SK-N-SH (cell line): ENCODE measurements around the gene CYP8B1. TPM values are rescaled to one million over a fixed set of nuclear protein-coding genes. Genes with fewer than 3 reads are reported as not detected.
A peak's percentile ranks its signal among the peaks of the same experiment; 100 is the strongest.

Source experiments
- CTCF ChIA-PET: fragments of 300-600, 350-600 bp; formaldehyde crosslinking; extraction: SDS; loops from one replicate; lab custom pipeline; 2021; lab: Yijun Ruan, JAX
- POLR2A ChIA-PET: fragments of 350-600 bp; sonication (Branson Sonifier 250); formaldehyde crosslinking; extraction: SDS; loops from one replicate; lab custom pipeline; 2020; ENCODE audit warnings: antibody characterized with exemption, inconsistent platforms; lab: Yijun Ruan, JAX
- DNase-seq: peaks from one replicate; pipeline ENCODE4 v3.0.0; 2012
- H2AFZ ChIP-seq: fragments of 200-600 bp; sonication (generic); 2 replicates; pipeline ENCODE4 v1.8.1; 2016; ENCODE audit warnings: antibody characterized with exemption, mild to moderate bottlenecking, low read depth
- H3F3A ChIP-seq: fragments of 200-600 bp; sonication (generic); replicated peaks from 2 replicates; pipeline ENCODE3; 2016; ENCODE audit warnings: antibody characterized with exemption, mild to moderate bottlenecking; ENCODE audit not compliant: insufficient read depth
- H3K27ac ChIP-seq, 2 experiments: fragments of 200-500 bp in 1 of 2; fragments of 200-600 bp in 1 of 2; sonication (Bioruptor generic) in 1 of 2; sonication (generic), shearing (Covaris generic) in 1 of 2; 2 replicates each; pipeline versions ENCODE4 v1.5.1 to v1.6.1; 2014 to 2016; ENCODE audit warnings: low read depth in 2 of 2, inconsistent platforms in 1 of 2, low read length in 1 of 2, mild to moderate bottlenecking in 1 of 2, mixed read lengths in 1 of 2
- H3K27me3 ChIP-seq: fragments of 200-600 bp; sonication (generic), shearing (Covaris generic); 2 replicates; pipeline ENCODE4 v1.6.1; 2016; ENCODE audit warnings: mixed run types; ENCODE audit not compliant: insufficient read depth
- H3K36me3 ChIP-seq, 2 experiments: fragments of 200-500 bp in 1 of 2; fragments of 200-600 bp in 1 of 2; sonication (Bioruptor generic) in 1 of 2; sonication (generic) in 1 of 2; replicated peaks in 1 of 2; 2 replicates each; pipeline versions ENCODE3 to v1.5.1; 2014 to 2016; ENCODE audit warnings: low read length in 1 of 2, mild to moderate bottlenecking in 1 of 2; ENCODE audit not compliant: insufficient read depth in 2 of 2, control insufficient read depth in 1 of 2
- H3K4me1 ChIP-seq, 2 experiments: fragments of 200-500 bp in 1 of 2; fragments of 200-600 bp in 1 of 2; sonication (Bioruptor generic) in 1 of 2; sonication (generic), shearing (Covaris generic) in 1 of 2; 2 replicates each; pipeline versions ENCODE4 v1.5.1 to v1.6.1; 2014 to 2016; ENCODE audit warnings: low read depth in 1 of 2, low read length in 1 of 2, mixed run types in 1 of 2; ENCODE audit not compliant: insufficient read depth in 2 of 2, control insufficient read depth in 1 of 2
- H3K4me2 ChIP-seq: fragments of 200-600 bp; sonication (generic), shearing (Covaris generic); 2 replicates; pipeline ENCODE4 v1.6.1; 2017; ENCODE audit warnings: mixed run types
- H3K4me3 ChIP-seq, 2 experiments: fragments of 200-500 bp in 1 of 2; fragments of 200-600 bp in 1 of 2; sonication (Bioruptor generic) in 1 of 2; sonication (generic), shearing (Covaris generic) in 1 of 2; 2 replicates each; pipeline versions ENCODE4 v1.5.1 to v1.8.1; 2014 to 2016; ENCODE audit warnings: low read depth in 2 of 2, inconsistent platforms in 1 of 2, low read length in 1 of 2, mild to moderate bottlenecking in 1 of 2, mixed read lengths in 1 of 2, moderate library complexity in 1 of 2
- H3K79me2 ChIP-seq: fragments of 200-600 bp; sonication (generic); 2 replicates; pipeline ENCODE4 v1.8.1; 2017; ENCODE audit warnings: mild to moderate bottlenecking; ENCODE audit not compliant: insufficient read depth
- H3K9ac ChIP-seq: fragments of 200-600 bp; sonication (generic); 2 replicates; pipeline ENCODE4 v1.6.1; 2017; ENCODE audit warnings: mixed run types
- H3K9me2 ChIP-seq: fragments of 200-600 bp; sonication (generic); 2 replicates; pipeline ENCODE4 v1.6.1; 2017; ENCODE audit warnings: mixed run types
- H3K9me3 ChIP-seq: fragments of 200-600 bp; sonication (generic); 2 replicates; pipeline ENCODE4 v1.6.1; 2017; ENCODE audit warnings: mixed run types, mild to moderate bottlenecking, moderate library complexity
- H4K20me1 ChIP-seq: fragments of 200-600 bp; sonication (generic); 2 replicates; pipeline ENCODE4 v1.6.1; 2017; ENCODE audit warnings: mild to moderate bottlenecking, mixed run types; ENCODE audit not compliant: insufficient read depth
- CHD2 ChIP-seq: fragments of 150-350 bp; IDR thresholded peaks from 2 replicates; pipeline ENCODE4 v1.6.1; 2018; ENCODE audit warnings: low read length; ENCODE audit not compliant: partially characterized antibody
- FOSL2 ChIP-seq: IDR thresholded peaks from 2 replicates; pipeline ENCODE4 v1.4.0; 2012; ENCODE audit warnings: low read depth, mild to moderate bottlenecking, moderate library complexity, borderline replicate concordance
- FOXM1 ChIP-seq: IDR thresholded peaks from 2 replicates; pipeline ENCODE4 v1.4.0; 2012; ENCODE audit warnings: low read depth, mild to moderate bottlenecking
- GABPA ChIP-seq: IDR thresholded peaks from 2 replicates; pipeline ENCODE4 v1.4.0; 2012; ENCODE audit warnings: low read depth, mild to moderate bottlenecking
- MEF2A ChIP-seq: IDR thresholded peaks from 2 replicates; pipeline ENCODE4 v1.4.0; 2012; ENCODE audit warnings: low read depth, borderline replicate concordance
- NFIC ChIP-seq: IDR thresholded peaks from 2 replicates; pipeline ENCODE4 v1.4.0; 2012; ENCODE audit warnings: borderline replicate concordance
- NRF1 ChIP-seq: IDR thresholded peaks from 2 replicates; pipeline ENCODE4 v1.6.1; 2012; ENCODE audit warnings: low read depth, mild to moderate bottlenecking, low read length
- POLR2AphosphoS5 ChIP-seq: IDR thresholded peaks from 2 replicates; pipeline ENCODE4 v1.6.1; 2012; ENCODE audit warnings: low read depth, low read length
- SIN3A ChIP-seq: IDR thresholded peaks from 2 replicates; pipeline ENCODE4 v1.6.1; 2012; ENCODE audit warnings: low read depth, mild to moderate bottlenecking, low read length, moderate library complexity, borderline replicate concordance
- TCF12 ChIP-seq: IDR thresholded peaks from 2 replicates; pipeline ENCODE4 v1.4.0; 2012
- TEAD4 ChIP-seq: IDR thresholded peaks from 2 replicates; pipeline ENCODE4 v1.4.0; 2012; ENCODE audit warnings: mild to moderate bottlenecking, borderline replicate concordance; ENCODE audit not compliant: insufficient read depth
- YY1 ChIP-seq: IDR thresholded peaks from 2 replicates; pipeline ENCODE4 v1.4.0; 2012; ENCODE audit warnings: low read depth, mild to moderate bottlenecking
- WGBS: methylation state at CpG from one replicate; pipeline ENCODE4 v1.1.6; 2017; ENCODE audit warnings: low lambda C conversion rate; 5-methylcytosine and 5-hydroxymethylcytosine counted together
- polyA plus RNA-seq, 3 experiments: library from polyadenylated mRNA; depleted of rRNA; stranded (reverse); fragments of >200 nt; gene quantifications; 2 replicates each; pipeline ENCODE4 v1.2.3, GENCODE V29; 2012
- TF ChIP-seq, protein P1 (sequence below): fragments of 150-350 bp; IDR thresholded peaks from 2 replicates; pipeline ENCODE4 v1.6.1; 2016; ENCODE audit warnings: mild to moderate bottlenecking, low read depth, low read length
- TF ChIP-seq, protein P2 (sequence below): fragments of 150-350 bp; IDR thresholded peaks from 2 replicates; pipeline ENCODE4 v1.6.1; 2017; ENCODE audit warnings: antibody characterized with exemption, low read length, low read depth, borderline replicate concordance
- TF ChIP-seq, protein P3 (sequence below): IDR thresholded peaks from 2 replicates; pipeline ENCODE4; 2012
- TF ChIP-seq, protein P4 (sequence below): IDR thresholded peaks from 2 replicates; pipeline ENCODE4 v1.4.0; 2012; ENCODE audit warnings: low read depth, borderline replicate concordance

CYP8B1 gene
- polyA plus RNA-seq, 1 of the 3 experiments (the other 2 are of a cell fraction), result not detected

- TF ChIP-seq NRF1 (no peak), TEAD4 (no peak)
- TF ChIP-seq, protein P1, sequence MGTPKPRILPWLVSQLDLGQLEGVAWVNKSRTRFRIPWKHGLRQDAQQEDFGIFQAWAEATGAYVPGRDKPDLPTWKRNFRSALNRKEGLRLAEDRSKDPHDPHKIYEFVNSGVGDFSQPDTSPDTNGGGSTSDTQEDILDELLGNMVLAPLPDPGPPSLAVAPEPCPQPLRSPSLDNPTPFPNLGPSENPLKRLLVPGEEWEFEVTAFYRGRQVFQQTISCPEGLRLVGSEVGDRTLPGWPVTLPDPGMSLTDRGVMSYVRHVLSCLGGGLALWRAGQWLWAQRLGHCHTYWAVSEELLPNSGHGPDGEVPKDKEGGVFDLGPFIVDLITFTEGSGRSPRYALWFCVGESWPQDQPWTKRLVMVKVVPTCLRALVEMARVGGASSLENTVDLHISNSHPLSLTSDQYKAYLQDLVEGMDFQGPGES, result no peak
These were observed 2.3 kb downstream of the CYP8B1 start (continued) for GRCh38 chr3:42873221-42873982.

DNA sequence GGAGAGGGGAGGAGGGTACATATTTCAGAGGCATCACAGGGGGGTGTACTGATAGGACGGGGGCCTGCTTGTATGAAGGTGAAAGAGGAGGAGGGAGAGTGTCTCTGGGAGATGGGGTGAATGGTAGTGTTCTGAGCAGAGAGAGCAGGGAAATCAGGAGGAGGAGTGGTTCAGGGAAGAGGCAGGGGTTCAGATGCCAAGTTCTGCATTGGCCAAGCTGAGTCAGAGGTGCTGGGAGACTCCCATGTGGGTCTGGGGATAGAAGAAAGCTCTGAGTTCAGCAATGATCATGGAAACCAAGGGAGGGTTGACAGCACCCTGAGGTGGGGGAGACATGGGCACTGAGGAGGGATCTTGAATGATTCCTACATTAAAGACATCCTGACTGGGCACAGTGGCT is 3.0 kb downstream of the CYP8B1 start:
- no peaks in the 10 kb centered on the region for H3K9me2 ChIP-seq
- WGBS, result 56% methylated on average over 1 of the region's 1 CpG
- no peaks in the 10 kb centered on the region for H4K20me1 ChIP-seq
- ChIA-PET POLR2A (no interaction called here), CTCF (interaction anchor here (0.6 to 8.2 kb wide), 6 partner anchors 9 to 397 kb away, joined by 3 to 42 read pairs (median 8); no protein-coding TSS in a partner anchor)
- peaks cover 0 to 22% of the 10 kb centered on the region in 2 experiments; a peak in 1 of 4 replicates for H3K4me1 ChIP-seq
- no peaks in the 10 kb centered on the region for H3K79me2 ChIP-seq
- H3K27ac ChIP-seq, result peak overlapping the region in 1 of 2 experiments; percentile 92; a peak in 2 of 4 replicates
- no peak for TF ChIP-seq YY1
- TF ChIP-seq FOSL2, result no peak
- no peak for TF ChIP-seq FOXM1
- TF ChIP-seq POLR2AphosphoS5, result no peak
- no peak overlapping the region for H2AFZ ChIP-seq
- H3K9me3 ChIP-seq, result no peaks in the 10 kb centered on the region
- H3K27me3 ChIP-seq, result peaks cover 19% of the 10 kb centered on the region; the same call in 1 of the 2 replicates
- no peaks in the 10 kb centered on the region for H3F3A ChIP-seq
- no peak overlapping the region for H3K4me2 ChIP-seq
- DNase-seq, result peak; percentile 19
- H3K9ac ChIP-seq, result no peak overlapping the region
- H3K4me3 ChIP-seq, result no peak overlapping the region
- no peaks in the 10 kb centered on the region for H3K36me3 ChIP-seq

DNA sequence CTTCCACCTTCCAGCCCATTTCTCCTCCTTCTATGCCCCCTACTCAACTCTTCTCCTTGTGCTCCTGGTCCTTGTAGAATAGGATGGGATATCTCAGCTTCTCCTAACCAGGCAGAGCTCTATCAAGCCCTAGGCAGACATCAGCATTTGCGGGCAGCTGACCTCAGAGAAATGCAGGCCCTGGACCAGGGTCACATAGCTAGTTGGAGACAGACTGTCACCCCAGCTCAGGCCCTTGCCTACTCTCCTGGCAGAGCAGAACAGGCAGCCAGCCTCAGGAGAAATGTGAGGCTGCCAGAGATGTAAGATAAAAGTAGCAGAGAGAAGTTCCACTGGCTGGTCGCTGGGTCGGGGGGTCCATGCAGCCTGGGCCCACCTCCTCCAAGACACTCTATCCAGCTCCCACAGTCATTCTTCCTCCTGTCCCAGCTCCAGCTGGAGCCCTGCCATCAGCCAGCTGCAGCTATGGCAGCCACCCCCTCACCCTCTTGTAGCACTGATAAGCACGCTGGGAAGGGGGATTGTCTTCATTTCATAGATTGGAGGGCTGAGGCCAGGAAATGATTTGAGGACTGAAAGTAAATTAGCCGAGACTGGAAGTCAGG is 4.0 kb downstream of the CYP8B1 start:
- no peak overlapping the region for H3K4me3 ChIP-seq
- CTCF ChIA-PET, result interaction anchor here (1.6 to 8.2 kb wide), 4 partner anchors 10 to 92 kb away, joined by 5 to 42 read pairs (median 20); no protein-coding TSS in a partner anchor
- peaks cover 0 to 22% of the 10 kb centered on the region in 2 experiments; a peak in 1 of 4 replicates for H3K4me1 ChIP-seq
- no peaks in the 10 kb centered on the region for H3K9me3 ChIP-seq
- H3K27me3 ChIP-seq, result peaks cover 19% of the 10 kb centered on the region; the same call in 1 of the 2 replicates
- no peak overlapping the region for H3K4me2 ChIP-seq
- H3K9me2 ChIP-seq, result no peaks in the 10 kb centered on the region
- H3K36me3 ChIP-seq, result no peaks in the 10 kb centered on the region
- POLR2A ChIA-PET, result no interaction called here
- peak; percentile 78 for DNase-seq
- H3K27ac ChIP-seq, result peak overlapping the region in 1 of 2 experiments; percentile 92; a peak in 2 of 4 replicates
- WGBS, result 9% methylated on average over 4 of the region's 5 CpGs
- no peaks in the 10 kb centered on the region for H3K79me2 ChIP-seq
- no peaks in the 10 kb centered on the region for H3F3A ChIP-seq
- H2AFZ ChIP-seq, result no peak overlapping the region
- no peak overlapping the region for H3K9ac ChIP-seq
- H4K20me1 ChIP-seq, result no peaks in the 10 kb centered on the region
- TF ChIP-seq MEF2A (no peak), CHD2 (no peak), TEAD4 (no peak), YY1 (no peak), GABPA (no peak), TCF12 (no peak), SIN3A (no peak), NFIC (no peak), NRF1 (no peak)
- TF ChIP-seq, protein P2, sequence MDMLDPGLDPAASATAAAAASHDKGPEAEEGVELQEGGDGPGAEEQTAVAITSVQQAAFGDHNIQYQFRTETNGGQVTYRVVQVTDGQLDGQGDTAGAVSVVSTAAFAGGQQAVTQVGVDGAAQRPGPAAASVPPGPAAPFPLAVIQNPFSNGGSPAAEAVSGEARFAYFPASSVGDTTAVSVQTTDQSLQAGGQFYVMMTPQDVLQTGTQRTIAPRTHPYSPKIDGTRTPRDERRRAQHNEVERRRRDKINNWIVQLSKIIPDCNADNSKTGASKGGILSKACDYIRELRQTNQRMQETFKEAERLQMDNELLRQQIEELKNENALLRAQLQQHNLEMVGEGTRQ, result no peak
- TF ChIP-seq, protein P1, result no peak
- TF ChIP-seq, protein P3, sequence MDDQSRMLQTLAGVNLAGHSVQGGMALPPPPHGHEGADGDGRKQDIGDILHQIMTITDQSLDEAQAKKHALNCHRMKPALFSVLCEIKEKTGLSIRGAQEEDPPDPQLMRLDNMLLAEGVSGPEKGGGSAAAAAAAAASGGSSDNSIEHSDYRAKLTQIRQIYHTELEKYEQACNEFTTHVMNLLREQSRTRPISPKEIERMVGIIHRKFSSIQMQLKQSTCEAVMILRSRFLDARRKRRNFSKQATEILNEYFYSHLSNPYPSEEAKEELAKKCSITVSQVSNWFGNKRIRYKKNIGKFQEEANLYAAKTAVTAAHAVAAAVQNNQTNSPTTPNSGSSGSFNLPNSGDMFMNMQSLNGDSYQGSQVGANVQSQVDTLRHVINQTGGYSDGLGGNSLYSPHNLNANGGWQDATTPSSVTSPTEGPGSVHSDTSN, result no peak
- TF ChIP-seq, protein P4, sequence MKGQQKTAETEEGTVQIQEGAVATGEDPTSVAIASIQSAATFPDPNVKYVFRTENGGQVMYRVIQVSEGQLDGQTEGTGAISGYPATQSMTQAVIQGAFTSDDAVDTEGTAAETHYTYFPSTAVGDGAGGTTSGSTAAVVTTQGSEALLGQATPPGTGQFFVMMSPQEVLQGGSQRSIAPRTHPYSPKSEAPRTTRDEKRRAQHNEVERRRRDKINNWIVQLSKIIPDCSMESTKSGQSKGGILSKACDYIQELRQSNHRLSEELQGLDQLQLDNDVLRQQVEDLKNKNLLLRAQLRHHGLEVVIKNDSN, result no peak
